ENCODE measurements around the gene PTPRN2. TPM values are rescaled to one million over a fixed set of nuclear protein-coding genes. Genes with fewer than 3 reads are reported as not detected.
"Not testable (repeated sequence)": the region's sequence is repeated elsewhere in the genome, so short reads cannot be mapped to it uniquely, and the experiment has no call there.

The PTPRN2 gene
- total and polyA plus RNA-seq, 2 donors from 2014 or later, result 4.8 to 6.2 TPM

- Histone ChIP-seq H3K9me3 (ENCODE audit: control insufficient read depth in 2 of 3, insufficient read depth in 1 of 3, low read length in 3 of 3) (no peaks in the 10 kb centered on the region), H3K4me3 (ENCODE audit: low read length in 3 of 3) (no peak overlapping the region), H3K9ac (ENCODE audit: low read length in 3 of 3) (no peak overlapping the region), H3K27ac (ENCODE audit: low read depth in 2 of 2, low read length in 2 of 2) (no peak overlapping the region), H3K4me1 (ENCODE audit: control insufficient read depth in 2 of 3, insufficient read depth in 2 of 3, low read depth in 1 of 3, low read length in 3 of 3) (no peaks in the 10 kb centered on the region), H3K27me3 (ENCODE audit: control insufficient read depth, insufficient read depth, low read length) (no peaks in the 10 kb centered on the region), H3K36me3 (ENCODE audit: control insufficient read depth in 2 of 3, insufficient read depth in 3 of 3, low read length in 3 of 3) (no peaks in the 10 kb centered on the region)
- no peak for TF ChIP-seq CTCF (IDR thresholded peaks at IDR 0.05; ENCODE audit: borderline replicate concordance, extremely low read depth, insufficient read depth)
- DNase-seq (peak in 2 of 5 donors; percentile 32 to 51), FAIRE-seq (no peak)
- intact Hi-C loops (cut with DNase I), result no loop called here
These were observed 919.9 kb downstream of the PTPRN2 start for GRCh38 chr7:157667731-157668130.

GRCh38 chr7:157667261-157667660 is 920.4 kb downstream of the PTPRN2 start:
- FAIRE-seq, result no peak
- Histone ChIP-seq H3K9me3 (ENCODE audit: control insufficient read depth in 2 of 3, insufficient read depth in 1 of 3, low read length in 3 of 3) (no peaks in the 10 kb centered on the region), H3K4me1 (ENCODE audit: control insufficient read depth in 2 of 3, insufficient read depth in 2 of 3, low read depth in 1 of 3, low read length in 3 of 3) (no peaks in the 10 kb centered on the region), H3K27ac (ENCODE audit: low read depth in 2 of 2, low read length in 2 of 2) (no peak overlapping the region), H3K4me3 (ENCODE audit: low read length in 3 of 3) (no peak overlapping the region), H3K36me3 (ENCODE audit: control insufficient read depth in 2 of 3, insufficient read depth in 3 of 3, low read length in 3 of 3) (no peaks in the 10 kb centered on the region), H3K9ac (ENCODE audit: low read length in 3 of 3) (no peak overlapping the region), H3K27me3 (ENCODE audit: control insufficient read depth, insufficient read depth, low read length) (no peaks in the 10 kb centered on the region)
- peak in 2 of 5 donors; percentile 29 to 41 for DNase-seq
- intact Hi-C loops (cut with DNase I), result no loop called here
- no peak for TF ChIP-seq CTCF (IDR thresholded peaks at IDR 0.05; ENCODE audit: borderline replicate concordance, extremely low read depth, insufficient read depth)

GRCh38 chr7:157666530-157667040 is 921.0 kb downstream of the PTPRN2 start:
- Histone ChIP-seq H3K27me3 (ENCODE audit: control insufficient read depth, insufficient read depth, low read length) (no peaks in the 10 kb centered on the region), H3K9ac (ENCODE audit: low read length in 3 of 3) (no peak overlapping the region), H3K27ac (ENCODE audit: low read depth in 2 of 2, low read length in 2 of 2) (no peak overlapping the region), H3K4me1 (ENCODE audit: control insufficient read depth in 2 of 3, insufficient read depth in 2 of 3, low read depth in 1 of 3, low read length in 3 of 3) (no peaks in the 10 kb centered on the region), H3K36me3 (ENCODE audit: control insufficient read depth in 2 of 3, insufficient read depth in 3 of 3, low read length in 3 of 3) (no peaks in the 10 kb centered on the region), H3K9me3 (ENCODE audit: control insufficient read depth in 2 of 3, insufficient read depth in 1 of 3, low read length in 3 of 3) (no peaks in the 10 kb centered on the region), H3K4me3 (ENCODE audit: low read length in 3 of 3) (no peak overlapping the region)
- DNase-seq (peak in 2 of 5 donors; percentile 21 to 37), FAIRE-seq (no peak)
- intact Hi-C loops (cut with DNase I), result no loop called here
- no peak for TF ChIP-seq CTCF (IDR thresholded peaks at IDR 0.05; ENCODE audit: borderline replicate concordance, extremely low read depth, insufficient read depth)

- H3K27me3 ChIP-seq (ENCODE audit: control insufficient read depth, insufficient read depth, low read length); H3K36me3 ChIP-seq (ENCODE audit: control insufficient read depth in 2 of 3, insufficient read depth in 3 of 3, low read length in 3 of 3); H3K27ac ChIP-seq (ENCODE audit: low read depth in 2 of 2, low read length in 2 of 2); H3K4me1 ChIP-seq (ENCODE audit: control insufficient read depth in 2 of 3, insufficient read depth in 2 of 3, low read depth in 1 of 3, low read length in 3 of 3); H3K9me3 ChIP-seq (ENCODE audit: control insufficient read depth in 2 of 3, insufficient read depth in 1 of 3, low read length in 3 of 3); H3K4me3 ChIP-seq (ENCODE audit: low read length in 3 of 3); H3K9ac ChIP-seq (ENCODE audit: low read length in 3 of 3); intact Hi-C loops (cut with DNase I); FAIRE-seq: not testable (repeated sequence)
- DNase-seq, result peak in 1 of 5 donors; percentile 10
These were observed 922.0 kb downstream of the PTPRN2 start for GRCh38 chr7:157665634-157665988.

Data from kidney (tissue), 14 donors.